ENCODE results near the gene MAZ.
A peak's percentile ranks its signal among the peaks of the same experiment; 100 is the strongest.
"Not testable (repeated sequence)": the region's sequence is repeated elsewhere in the genome, so short reads cannot be mapped to it uniquely, and the experiment has no call there.

Gene MAZ

DNA sequence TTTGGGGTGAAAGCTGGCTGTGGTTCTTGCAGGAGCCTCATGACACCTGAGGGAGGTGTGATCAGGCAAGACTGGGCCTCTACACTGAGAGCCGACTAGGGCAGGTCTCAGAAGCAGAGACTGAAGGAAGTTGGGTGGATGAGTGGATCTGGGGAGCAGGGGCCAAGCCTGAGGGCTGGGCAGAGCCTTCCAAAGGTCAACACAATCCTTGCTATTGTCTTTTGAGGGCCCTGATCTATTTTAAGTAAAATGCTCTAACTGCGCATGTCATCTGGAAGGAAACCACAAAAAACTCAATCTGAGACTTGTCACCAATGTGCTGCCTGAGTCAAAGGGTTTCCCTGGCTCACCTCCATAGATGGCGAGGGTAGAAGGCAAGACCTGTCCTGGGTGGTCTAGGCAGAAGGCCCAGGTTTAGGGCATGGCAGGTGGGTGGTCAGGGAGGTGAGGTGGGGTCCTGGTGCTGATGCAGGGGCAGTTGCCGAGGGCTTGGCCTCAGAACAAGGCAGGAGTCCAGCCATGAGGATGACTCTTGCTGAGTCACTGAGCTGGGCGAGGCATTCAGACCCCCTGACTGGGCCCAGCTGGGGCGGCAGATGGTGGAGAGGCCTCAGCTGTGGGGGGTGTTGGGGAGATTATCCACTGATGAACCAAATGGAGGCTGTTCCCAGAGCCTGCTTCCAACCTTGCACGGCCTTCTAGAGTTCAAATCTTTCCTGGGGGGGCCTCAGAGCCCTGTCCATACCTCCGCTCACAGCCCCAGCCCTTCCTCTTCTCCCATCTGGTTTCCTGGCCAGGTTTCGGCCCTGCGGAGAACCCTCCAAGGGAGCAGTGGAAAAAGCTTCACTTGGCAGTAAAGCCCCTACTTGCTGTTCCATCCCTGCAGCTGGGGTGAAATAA lies 19.1 kb downstream of the MAZ start:
- peak; percentile 60 for DNase-seq

DNA sequence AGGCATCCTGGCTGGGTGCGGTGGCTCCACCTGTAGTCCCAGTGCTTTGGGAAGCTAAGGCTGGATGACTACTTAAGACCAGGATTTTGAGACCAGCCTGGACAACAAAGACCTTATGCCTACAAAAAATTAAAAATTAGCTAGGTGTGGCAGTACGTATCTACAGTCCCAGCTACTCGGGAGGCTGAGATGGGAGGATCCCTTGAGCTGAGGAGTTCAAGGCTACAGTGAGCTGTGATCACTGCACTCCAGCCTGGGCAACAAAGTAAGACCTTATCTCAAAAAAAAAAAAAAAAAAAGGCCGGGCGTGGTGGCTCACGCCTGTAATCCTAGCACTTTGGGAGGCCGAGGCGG lies 20.0 kb downstream of the MAZ start:
- no peak for DNase-seq

DNA sequence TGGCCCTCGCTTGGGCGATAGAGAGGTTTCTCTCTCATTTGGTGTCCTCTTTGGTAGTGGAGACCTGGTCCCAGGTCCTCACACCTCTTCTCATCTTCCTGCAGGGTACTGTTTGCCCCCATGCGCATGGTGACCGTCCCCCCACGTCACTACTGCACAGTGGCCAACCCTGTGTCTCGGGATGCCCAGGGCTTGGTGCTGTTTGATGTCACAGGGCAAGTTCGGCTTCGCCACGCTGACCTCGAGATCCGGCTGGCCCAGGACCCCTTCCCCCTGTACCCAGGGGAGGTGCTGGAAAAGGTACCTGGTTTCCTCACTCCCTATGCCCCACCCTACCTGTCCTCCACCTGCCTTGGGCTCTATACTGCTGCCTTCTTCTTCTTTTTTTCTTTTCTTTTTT lies 24.4 kb downstream of the MAZ start:
- no peak for DNase-seq

DNA sequence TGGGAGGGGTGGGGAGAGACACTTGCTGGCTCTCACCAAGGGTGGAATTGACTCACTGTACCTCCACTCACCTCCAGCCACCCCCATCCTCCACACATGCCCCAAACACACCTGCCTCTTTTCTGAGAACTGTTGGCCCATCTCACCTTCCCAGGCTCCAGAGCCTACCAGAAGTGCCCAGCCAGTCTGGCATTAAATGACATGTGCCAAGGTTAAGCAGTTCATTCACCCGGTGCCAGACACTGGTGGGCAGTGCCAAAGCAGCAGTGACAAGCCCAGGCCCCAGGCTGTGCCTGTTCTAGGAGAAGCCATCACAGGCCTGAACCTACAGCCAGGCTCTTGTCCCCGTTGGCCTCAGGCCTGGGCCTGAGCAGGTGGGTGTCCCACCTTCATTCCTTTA lies 25.2 kb downstream of the MAZ start:
- no peak for DNase-seq

DNA sequence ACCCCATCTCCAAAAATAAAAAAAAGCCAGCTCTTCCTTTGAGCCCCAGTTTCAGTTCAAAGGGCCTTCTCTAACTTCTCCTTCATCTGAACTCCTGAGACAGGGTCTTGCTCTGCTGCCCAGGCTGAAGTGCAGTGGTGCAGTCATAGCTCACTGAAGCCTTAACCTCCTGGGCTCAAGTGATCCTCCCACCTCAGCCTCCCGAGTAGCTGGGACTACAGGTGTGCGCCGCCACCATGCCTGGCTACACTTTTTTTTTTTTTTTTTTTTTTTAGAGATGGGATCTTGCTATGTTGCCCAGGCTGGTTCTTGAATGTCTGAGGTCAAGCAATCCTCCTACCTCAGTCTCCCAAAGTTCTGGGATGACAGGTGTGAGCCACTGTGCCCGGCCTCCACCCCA lies 26.9 kb downstream of the MAZ start:
- DNase-seq, result not testable (repeated sequence)

DNA sequence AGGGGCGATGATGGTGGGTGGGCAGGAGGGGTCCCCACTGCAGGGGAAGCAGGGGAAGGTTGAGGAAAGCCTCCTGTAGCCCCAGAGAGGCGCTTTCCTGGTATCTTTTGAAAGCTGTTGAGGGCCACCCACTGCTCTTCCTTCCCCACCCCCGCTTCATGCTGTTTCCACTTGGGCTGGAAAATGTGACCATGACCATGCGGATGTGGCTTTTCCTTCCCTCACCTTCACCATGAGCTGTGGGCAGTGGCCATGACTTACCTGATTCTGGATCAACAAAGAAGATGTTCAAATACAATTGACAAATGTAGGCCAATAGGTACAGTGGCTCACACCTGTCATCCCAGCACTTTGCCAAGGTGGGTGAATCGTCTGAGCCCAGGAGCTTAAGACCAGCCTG lies 27.8 kb downstream of the MAZ start:
- DNase-seq, result no peak

DNA sequence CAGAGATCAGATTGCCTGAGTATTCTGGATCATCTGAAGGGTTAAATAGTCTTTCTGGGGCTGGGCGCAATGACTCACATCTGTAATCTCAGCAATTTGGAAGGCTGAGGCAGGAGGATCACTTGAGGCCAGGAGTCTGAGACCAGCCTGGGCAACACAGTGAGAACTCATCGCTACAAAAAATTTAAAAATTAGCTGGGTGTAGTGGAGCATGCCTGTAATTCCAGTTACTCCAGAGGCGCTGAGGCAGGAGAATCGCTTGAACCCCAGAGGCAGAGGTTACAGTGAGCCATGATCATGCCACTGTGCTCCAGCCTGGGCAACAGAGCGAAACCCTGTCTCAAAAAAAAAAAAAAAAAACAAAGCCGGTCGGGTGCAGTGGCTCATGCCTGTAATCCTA lies 29.6 kb downstream of the MAZ start:
- DNase-seq, result no peak

DNA sequence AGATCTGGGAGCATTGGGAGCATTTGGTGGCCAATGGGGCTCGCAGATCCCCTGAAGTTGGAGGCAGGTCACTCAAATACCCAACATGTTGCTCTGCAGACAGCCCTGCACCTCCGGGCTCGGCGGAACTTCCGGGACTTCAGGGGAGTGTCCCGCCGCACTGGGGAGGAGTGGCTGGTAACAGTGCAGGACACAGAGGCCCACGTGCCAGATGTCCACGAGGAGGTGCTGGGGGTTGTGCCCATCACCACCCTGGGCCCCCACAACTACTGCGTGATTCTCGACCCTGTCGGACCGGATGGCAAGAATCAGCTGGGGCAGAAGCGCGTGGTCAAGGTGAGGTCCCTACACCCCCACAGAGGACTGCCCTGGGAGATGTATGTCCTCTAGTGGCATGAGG lies 30.3 kb downstream of the MAZ start:
- no peak for DNase-seq

DNA sequence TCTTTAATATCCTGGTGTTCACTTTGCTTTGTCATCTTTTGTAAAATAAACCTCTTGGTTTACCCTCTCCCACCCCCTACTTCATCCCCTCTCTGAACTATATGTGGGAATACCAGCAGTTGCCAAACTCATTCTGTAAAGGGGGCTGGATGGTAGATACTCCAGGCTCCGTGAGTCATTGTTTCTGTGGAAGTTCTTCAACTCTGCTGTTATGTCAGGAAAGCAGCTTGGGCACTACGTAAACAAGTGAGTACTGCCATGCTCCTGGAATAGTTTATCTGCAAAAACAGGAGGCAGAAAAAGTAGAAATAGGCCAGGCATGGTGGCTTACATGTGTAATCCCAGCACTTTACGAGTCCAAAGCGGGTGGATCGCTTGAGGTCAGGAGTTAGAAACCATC lies 31.5 kb downstream of the MAZ start:
- DNase-seq, result no peak

DNA sequence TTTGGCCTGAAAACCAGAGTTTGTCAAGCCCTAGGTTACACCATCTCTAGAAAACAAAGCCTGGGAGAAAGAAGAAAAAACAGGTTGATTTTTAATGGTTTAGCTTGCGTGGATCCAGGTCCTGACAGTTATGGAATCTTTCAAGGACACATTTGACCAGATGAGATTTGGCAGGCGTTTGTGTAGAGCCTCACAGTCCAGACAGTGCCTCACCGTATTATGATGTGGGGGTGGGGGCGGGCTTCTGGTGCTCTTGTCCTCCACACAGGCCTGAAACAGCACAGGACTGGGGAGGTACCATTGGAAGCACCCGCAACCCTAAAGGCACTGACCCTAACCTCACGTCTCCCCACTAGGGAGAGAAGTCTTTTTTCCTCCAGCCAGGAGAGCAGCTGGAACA lies 33.5 kb downstream of the MAZ start:
- DNase-seq, result no peak

DNA sequence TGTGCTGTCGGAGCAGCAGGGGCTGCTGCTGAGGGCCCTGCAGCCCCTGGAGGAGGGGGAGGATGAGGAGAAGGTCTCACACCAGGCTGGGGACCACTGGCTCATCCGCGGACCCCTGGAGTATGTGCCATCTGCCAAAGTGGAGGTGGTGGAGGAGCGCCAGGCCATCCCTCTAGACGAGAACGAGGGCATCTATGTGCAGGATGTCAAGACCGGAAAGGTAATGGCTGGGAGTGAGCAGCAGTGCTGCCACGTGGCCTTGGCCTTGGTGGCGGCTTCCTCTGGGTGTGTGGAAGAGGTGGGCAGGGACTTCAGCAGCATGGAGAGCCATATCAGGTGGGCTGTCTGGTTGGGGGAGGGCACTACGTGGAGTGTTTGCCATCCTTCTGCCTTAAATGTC lies 33.9 kb downstream of the MAZ start:
- DNase-seq, result no peak

DNA sequence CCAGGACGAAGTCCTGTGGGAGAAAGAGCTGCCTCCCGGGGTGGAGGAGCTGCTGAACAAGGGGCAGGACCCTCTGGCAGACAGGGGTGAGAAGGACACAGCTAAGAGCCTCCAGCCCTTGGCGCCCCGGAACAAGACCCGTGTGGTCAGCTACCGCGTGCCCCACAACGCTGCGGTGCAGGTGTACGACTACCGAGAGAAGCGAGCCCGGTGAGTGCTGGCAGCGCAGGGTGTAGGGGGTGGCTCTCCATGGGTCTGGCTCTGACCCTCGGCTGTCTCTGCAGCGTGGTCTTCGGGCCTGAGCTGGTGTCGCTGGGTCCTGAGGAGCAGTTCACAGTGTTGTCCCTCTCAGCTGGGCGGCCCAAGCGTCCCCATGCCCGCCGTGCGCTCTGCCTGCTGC lies 35.3 kb downstream of the MAZ start:
- DNase-seq, result no peak

DNA sequence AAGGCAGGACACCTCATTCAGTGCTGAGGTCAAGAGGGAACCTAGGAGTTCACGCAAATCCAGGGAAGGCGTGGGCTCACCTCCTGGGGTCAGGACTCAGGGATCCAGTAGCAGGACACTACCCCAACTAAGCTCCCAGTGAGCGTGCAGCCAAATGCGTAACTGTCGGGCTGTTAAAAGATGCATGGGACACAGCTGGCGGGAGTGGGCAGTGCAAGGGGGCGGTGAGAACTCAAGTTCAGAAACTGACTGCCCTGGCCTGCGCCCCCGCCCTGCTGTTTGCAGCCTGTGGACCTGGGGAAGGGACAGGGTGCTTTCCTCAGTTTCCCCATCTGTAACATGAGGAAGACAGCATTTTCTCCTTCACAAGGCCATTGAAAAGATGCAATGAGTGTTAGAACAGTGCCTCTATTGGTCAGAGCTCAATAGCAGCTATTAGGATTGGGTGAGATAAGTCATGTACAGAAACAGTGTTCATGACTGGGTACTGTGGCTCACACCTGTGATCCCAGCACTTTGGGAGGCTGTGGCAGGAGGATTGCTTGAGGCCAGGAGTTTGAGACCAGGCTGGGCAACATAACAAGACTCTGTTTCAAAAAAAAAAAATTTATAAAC lies 36.5 kb downstream of the MAZ start:
- DNase-seq, result no peak

DNA sequence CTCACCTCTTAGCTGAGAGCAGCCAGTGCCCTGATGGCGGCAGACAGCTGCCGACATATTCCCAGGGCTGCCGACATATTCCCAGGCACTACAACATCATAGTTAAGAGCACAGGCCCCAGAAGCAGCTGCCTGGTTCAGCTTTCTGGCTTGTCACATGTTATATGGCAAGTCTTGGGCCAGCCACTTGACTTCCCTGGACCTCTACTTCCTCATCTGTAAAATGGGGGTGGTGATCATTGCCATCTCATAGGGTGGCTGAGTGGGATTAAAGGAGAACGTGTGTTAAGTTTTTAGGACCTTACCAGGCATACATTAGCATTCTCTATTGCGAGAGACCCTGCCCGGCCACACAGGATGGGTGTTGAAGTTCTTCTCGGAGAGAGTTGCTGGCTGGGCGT lies 37.6 kb downstream of the MAZ start:
- no peak for DNase-seq

DNA sequence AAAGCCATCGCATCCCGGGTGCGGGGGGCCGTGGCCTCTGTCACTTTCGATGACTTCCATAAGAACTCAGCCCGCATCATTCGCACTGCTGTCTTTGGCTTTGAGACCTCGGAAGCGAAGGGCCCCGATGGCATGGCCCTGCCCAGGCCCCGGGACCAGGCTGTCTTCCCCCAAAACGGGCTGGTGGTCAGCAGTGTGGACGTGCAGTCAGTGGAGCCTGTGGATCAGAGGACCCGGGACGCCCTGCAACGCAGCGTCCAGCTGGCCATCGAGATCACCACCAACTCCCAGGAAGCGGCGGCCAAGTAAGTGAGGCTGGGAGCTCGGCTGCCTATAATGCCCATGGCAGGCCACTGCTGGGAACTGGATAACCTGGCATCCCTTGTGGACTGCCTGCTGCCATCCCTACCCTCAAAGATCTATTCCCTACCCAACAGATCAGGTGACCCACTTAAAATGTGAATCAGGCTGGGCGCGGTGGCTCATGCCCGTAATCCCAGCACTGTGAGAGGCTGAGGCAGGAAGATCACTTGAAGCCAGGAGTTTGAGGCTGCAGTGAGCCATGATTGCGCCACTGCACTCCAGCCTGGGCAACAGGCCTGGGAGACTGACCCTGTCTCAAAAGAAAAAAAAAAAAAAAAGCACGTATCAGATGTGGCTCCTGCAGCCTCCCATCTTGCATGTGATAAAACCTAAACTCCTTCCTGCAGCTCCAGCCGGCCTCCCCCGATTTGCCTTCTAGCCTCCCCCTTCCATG lies 38.4 kb downstream of the MAZ start:
- no peak for DNase-seq

DNA sequence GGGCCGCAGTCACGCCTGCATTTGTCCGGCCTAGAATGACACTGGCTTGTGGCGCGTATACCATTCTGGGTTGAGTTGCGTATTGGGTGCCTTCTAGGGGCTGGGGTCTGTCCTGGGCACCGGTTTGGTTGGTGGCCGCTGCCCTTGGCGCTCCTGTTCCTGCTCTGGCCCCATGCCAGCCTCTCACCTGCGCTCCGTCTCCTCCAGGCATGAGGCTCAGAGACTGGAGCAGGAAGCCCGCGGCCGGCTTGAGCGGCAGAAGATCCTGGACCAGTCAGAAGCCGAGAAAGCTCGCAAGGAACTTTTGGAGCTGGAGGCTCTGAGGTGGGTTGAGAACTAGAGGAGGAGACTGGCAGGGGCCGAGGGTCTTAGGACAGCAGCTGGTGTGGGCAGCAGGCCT lies 39.3 kb downstream of the MAZ start:
- no peak for DNase-seq

DNA sequence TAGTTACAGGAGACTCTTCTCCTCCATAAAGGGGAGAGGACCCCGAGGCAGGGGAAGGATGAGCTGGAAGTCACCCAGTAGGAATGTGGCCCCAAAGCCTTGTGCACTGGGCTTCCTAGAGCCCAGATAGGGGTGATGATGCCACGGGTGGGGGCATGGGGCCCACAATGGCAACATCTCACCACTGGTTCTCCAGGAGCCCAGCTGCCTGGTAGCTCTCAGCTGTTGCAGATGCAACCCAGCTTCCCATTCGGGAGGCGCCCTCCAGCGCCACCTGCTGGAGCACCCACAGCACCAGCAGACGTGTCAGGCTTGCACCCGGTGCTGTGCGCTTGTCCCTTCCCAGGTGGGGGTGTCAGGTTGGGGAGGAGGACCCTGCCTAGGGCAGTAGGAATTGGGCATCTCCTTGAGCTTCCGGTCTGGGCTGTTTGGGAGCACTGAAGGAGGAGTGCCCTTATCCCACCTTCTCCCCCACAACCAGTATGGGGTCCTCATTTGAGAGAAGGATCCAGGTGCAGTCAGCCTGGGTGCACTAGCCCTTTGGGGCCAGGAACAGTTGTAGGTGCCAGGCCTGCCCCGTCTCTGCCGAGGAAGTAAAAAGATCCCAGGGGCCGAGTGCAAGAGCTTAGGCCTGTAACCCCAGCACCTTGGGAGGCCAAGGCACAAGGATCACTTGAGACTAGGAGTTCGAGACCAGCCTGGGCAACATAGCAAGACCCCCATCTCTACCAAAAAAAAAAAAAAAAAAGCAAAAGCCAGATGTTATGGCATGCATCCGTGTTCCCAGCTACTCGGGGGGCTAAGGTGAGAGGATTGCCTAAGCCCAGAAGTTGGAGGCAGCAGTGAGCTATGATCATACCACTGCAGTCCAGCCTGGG lies 42.3 kb downstream of the MAZ start:
- peak; percentile 58 for DNase-seq

DNA sequence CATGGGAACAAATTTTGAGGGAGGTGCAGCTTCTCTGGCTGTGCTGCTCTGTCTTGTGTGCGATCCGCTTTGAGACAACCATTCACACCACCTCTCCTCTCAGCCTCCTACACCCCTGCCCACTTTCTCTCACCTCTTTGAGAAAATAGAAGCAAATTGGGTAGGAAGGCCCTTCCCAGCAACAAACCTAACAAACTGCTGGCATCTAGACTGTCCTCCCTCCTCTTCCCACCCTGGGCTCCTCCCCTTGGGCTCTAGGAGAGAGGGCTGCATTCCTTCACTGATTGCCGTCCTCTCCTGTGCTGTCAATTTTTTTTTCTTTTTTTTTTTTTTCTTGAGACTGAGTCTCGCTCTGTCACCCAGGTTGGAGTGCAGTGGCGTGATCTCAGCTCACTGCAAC lies 43.2 kb downstream of the MAZ start:
- DNase-seq, result no peak

DNA sequence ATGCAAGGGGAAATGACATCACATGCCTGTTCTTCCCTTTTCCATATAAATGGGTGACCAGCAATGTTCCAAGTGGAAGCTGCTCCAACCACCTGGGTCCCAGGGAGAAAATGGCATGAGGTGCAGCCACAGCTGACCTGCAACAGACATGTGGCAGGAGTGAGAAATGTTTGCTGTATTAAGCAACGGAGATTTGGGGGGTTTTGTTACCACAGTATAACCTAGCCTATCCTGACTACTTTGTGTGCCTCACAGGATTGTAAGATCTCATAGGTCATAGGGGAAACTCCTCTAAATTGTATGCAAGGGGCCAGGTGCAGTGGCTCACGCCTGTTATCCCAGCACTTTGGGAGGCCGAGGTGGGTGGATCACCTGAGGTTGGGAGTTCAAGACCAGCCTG lies 44.7 kb downstream of the MAZ start:
- no peak for DNase-seq

DNA sequence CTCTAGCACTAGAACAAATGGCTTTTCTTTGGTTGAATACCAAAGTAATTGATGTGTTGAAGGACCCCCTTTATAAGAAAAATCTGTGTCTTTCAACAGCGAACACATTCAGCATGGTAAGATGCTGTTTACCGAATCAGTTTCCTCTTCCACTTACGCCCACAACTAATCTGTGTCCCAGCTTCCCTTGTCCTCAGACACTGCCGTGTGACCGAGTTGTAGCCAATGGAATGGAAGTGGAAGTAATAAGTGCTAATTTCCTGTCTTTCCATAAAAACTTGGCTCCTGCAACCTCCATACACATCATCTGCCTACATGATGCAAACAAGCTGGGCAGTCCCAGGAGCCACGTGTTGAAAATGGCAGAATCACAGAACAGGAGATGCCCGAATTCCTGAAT lies 46.3 kb downstream of the MAZ start:
- DNase-seq, result no peak

DNA sequence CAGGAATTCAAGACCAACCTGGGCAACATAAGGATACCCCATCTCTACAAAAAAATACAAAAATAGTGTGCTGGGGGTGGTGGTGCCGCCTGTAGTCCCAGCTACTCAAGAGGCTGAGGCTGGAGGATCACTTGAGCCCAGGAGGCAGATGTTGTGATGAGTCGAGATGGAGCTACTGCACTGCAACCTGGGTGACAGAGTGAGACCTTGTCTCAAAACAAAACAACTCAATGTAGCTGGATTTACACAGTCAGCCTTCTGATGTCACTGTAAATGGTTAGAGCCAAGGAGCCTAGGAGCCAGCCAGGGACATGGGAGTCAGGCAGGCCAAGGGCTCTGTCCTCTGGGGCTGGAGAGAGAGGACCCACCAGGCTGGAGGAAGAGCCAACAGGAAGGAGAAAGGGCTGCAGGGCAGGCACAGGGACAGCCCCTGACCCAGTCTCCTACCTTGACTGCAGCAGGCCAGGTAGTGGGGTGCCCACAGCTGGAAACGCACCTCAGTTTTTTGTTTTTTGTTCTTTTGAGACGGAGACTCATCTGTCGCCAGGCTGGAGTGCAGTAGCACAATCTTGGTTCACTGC lies 48.3 kb downstream of the MAZ start:
- no peak for DNase-seq

DNA sequence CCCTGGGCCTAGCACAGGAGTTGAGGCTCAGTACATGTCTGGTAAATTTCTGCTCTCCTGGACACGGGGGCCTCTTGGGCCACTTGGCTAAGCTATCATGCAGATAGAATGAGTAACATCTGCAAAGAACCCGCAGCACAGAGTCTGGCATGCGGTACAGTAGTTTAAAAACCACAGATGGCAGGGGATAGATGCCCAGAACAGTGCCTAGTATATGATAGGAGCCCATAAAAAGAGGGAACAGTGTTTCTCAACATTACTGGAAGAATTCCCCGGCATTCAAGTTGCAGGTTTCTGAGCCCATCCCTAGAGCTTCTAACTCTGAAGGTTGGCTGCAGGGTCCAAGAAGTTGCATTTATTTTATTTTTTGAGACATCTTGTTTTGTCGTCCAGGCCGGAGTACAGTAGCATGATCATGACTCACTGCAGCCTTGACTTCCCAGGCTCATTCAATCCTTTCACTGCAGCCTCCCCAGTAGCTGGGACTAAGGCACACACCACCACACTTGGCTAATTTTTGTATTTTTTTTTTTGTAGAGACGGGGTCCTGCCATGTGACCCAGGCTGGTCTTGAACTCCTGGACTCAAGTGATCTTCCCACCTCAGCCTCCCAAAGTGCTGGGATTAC lies 50.9 kb downstream of the MAZ start:
- peak; percentile 21 for DNase-seq
